ENCODE results near the gene CSRNP3. TPM values are rescaled to one million over a fixed set of nuclear protein-coding genes. Genes with fewer than 3 reads are reported as not detected.

Gene CSRNP3
- total and polyA plus RNA-seq, 2 donors (not counting 1 experiment from before 2014, with no cell fraction given) = not detected

DNA sequence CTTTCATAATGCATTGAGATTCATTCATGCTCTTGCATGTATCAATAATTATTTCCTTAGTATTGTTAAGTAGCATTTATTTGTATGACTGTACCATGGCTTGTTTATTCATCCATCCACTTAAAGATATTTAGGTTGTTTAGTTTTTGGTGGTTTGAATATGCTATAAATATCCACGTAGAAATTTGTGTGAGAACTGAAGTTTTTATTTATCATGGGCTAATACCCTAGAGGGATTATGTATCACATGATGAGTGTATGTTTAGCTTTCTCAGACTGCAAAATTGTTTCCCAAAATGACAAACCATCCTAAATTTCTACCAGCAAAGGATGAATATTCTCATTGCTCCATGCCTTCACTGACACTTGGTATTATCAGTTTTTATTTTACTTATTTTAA, 55.2 kb downstream of the CSRNP3 start:
- TF ChIP-seq EZH2 (IDR thresholded peaks at IDR 0.05; ENCODE audit: borderline replicate concordance, insufficient read depth, low read depth, low read length, poor library complexity, severe bottlenecking) = no peak
- TF ChIP-seq, protein P1, sequence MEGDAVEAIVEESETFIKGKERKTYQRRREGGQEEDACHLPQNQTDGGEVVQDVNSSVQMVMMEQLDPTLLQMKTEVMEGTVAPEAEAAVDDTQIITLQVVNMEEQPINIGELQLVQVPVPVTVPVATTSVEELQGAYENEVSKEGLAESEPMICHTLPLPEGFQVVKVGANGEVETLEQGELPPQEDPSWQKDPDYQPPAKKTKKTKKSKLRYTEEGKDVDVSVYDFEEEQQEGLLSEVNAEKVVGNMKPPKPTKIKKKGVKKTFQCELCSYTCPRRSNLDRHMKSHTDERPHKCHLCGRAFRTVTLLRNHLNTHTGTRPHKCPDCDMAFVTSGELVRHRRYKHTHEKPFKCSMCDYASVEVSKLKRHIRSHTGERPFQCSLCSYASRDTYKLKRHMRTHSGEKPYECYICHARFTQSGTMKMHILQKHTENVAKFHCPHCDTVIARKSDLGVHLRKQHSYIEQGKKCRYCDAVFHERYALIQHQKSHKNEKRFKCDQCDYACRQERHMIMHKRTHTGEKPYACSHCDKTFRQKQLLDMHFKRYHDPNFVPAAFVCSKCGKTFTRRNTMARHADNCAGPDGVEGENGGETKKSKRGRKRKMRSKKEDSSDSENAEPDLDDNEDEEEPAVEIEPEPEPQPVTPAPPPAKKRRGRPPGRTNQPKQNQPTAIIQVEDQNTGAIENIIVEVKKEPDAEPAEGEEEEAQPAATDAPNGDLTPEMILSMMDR (IDR thresholded peaks at IDR 0.05) = no peak
- Mint-ChIP-seq H3K9me3 (ENCODE audit: insufficient read depth) (no peaks in the 10 kb centered on the region), H3K27ac (no peak overlapping the region), H3K27me3 (no peaks in the 10 kb centered on the region), H3K4me3 (no peak overlapping the region), H3K4me1 (no peaks in the 10 kb centered on the region)
- intact Hi-C loops (cut with micrococcal nuclease) = no loop called here
- no peaks in the 10 kb centered on the region for H3K4me1 ChIP-seq (ENCODE audit: control insufficient read depth in 2 of 2, insufficient read depth in 2 of 2, low read length in 2 of 2)
- no peaks in the 10 kb centered on the region for H4K20me1 ChIP-seq (ENCODE audit: control insufficient read depth, insufficient read depth, low read length, poor library complexity, severe bottlenecking)
- no peak overlapping the region for H3K9ac ChIP-seq (ENCODE audit: low read length)
- no peaks in the 10 kb centered on the region for H3K36me3 ChIP-seq (replicated peaks in 1 of 2; ENCODE audit: control extremely low read depth in 1 of 2, control insufficient read depth in 1 of 2, extremely low read depth in 1 of 2, insufficient read depth in 2 of 2, low read length in 1 of 2)
- H3K27ac ChIP-seq (ENCODE audit: low read length in 2 of 2) = no peak overlapping the region
- POLR2A ChIA-PET = no interaction called here
- ATAC-seq (ENCODE audit: low read depth) = no peak
- DNase-seq = no peak
- H3K27me3 ChIP-seq (replicated peaks in 1 of 4; ENCODE audit: control extremely low read depth in 1 of 4, control insufficient read depth in 3 of 4, insufficient read depth in 4 of 4, low read length in 3 of 4) = no peaks in the 10 kb centered on the region
- CTCF ChIA-PET = no interaction called here
- H2AFZ ChIP-seq (ENCODE audit: insufficient read depth, low read depth, low read length, poor library complexity, severe bottlenecking) = no peak overlapping the region
- WGBS (ENCODE audit: insufficient coverage) = no CpG with 5 or more reads among the region's 1 CpG
- H3K79me2 ChIP-seq (ENCODE audit: control insufficient read depth, insufficient read depth, low read length) = no peaks in the 10 kb centered on the region
- H3K4me3 ChIP-seq (ENCODE audit: control extremely low read depth in 1 of 5, extremely low read depth in 1 of 5, insufficient read depth in 1 of 5, low read depth in 2 of 5, low read length in 4 of 5) = no peak overlapping the region
- H3K9me3 ChIP-seq (ENCODE audit: control extremely low read depth in 1 of 3, control insufficient read depth in 2 of 3, insufficient read depth in 1 of 3, low read length in 2 of 3) = peaks cover 0 to 5% (median 0%) of the 10 kb centered on the region in 3 donors
- no peak overlapping the region for H3K4me2 ChIP-seq (replicated peaks; ENCODE audit: low read depth, low read length, poor library complexity, severe bottlenecking)

DNA sequence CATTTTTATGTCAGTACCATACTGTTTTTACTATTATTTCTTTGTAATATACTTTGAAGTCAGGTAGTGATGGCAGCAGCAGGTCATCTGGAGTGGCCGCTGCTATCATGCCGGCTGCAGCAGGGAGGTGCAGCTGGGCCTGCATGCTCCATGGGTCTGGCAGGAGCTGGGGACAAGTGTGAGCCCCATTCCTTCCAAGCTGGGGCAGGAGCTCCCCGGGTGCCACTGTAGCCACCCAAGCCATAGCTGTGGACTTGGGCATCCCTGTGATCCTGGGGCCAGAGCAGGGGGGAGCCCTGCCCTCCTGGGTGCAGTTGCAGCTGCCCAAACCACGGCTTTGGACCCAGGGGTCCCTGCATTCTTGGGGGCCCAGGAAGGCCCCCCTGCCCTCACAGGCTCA, 59.2 kb downstream of the CSRNP3 start:
- Mint-ChIP-seq H3K27me3 (no peaks in the 10 kb centered on the region), H3K27ac (no peak overlapping the region), H3K9me3 (ENCODE audit: insufficient read depth) (no peaks in the 10 kb centered on the region), H3K4me3 (no peak overlapping the region), H3K4me1 (no peaks in the 10 kb centered on the region)
- DNase-seq = no peak
- ATAC-seq (ENCODE audit: low read depth) = no peak
- H3K9me3 ChIP-seq (ENCODE audit: control extremely low read depth in 1 of 3, control insufficient read depth in 2 of 3, insufficient read depth in 1 of 3, low read length in 2 of 3) = peaks cover 0 to 5% (median 0%) of the 10 kb centered on the region in 3 donors
- H3K27ac ChIP-seq (ENCODE audit: low read length in 2 of 2) = no peak overlapping the region
- 88% methylated on average over 4 of the region's 4 CpGs for WGBS (ENCODE audit: insufficient coverage)
- ChIA-PET POLR2A (no interaction called here), CTCF (no interaction called here)
- no peak overlapping the region for H3K4me3 ChIP-seq (ENCODE audit: control extremely low read depth in 1 of 5, extremely low read depth in 1 of 5, insufficient read depth in 1 of 5, low read depth in 2 of 5, low read length in 4 of 5)
- no peaks in the 10 kb centered on the region for H3K79me2 ChIP-seq (ENCODE audit: control insufficient read depth, insufficient read depth, low read length)
- no peak overlapping the region for H3K9ac ChIP-seq (ENCODE audit: low read length)
- no peak overlapping the region for H2AFZ ChIP-seq (ENCODE audit: insufficient read depth, low read depth, low read length, poor library complexity, severe bottlenecking)
- H3K4me2 ChIP-seq (replicated peaks; ENCODE audit: low read depth, low read length, poor library complexity, severe bottlenecking) = no peak overlapping the region
- TF ChIP-seq EZH2 (IDR thresholded peaks at IDR 0.05; ENCODE audit: borderline replicate concordance, insufficient read depth, low read depth, low read length, poor library complexity, severe bottlenecking) = no peak
- TF ChIP-seq, protein P1 (IDR thresholded peaks at IDR 0.05) = no peak
- no peaks in the 10 kb centered on the region for H3K4me1 ChIP-seq (ENCODE audit: control insufficient read depth in 2 of 2, insufficient read depth in 2 of 2, low read length in 2 of 2)
- H3K36me3 ChIP-seq (replicated peaks in 1 of 2; ENCODE audit: control extremely low read depth in 1 of 2, control insufficient read depth in 1 of 2, extremely low read depth in 1 of 2, insufficient read depth in 2 of 2, low read length in 1 of 2) = no peaks in the 10 kb centered on the region
- intact Hi-C loops (cut with micrococcal nuclease) = no loop called here
- no peaks in the 10 kb centered on the region for H4K20me1 ChIP-seq (ENCODE audit: control insufficient read depth, insufficient read depth, low read length, poor library complexity, severe bottlenecking)
- no peaks in the 10 kb centered on the region for H3K27me3 ChIP-seq (replicated peaks in 1 of 4; ENCODE audit: control extremely low read depth in 1 of 4, control insufficient read depth in 3 of 4, insufficient read depth in 4 of 4, low read length in 3 of 4)
